Colonic mucosa (tissue), 4 donors: ENCODE measurements around the gene PHACTR3. TPM values are rescaled to one million over a fixed set of nuclear protein-coding genes. Genes with fewer than 3 reads are reported as not detected.

Experiments used
- DNase-seq: peaks from one replicate; pipeline ENCODE4 v3.0.0-alpha.2; 2020
- H3K27ac ChIP-seq: fragments of 200-600 bp; one replicate; pipeline ENCODE4 v1.8.0; 2021
- H3K27me3 ChIP-seq: fragments of 200-600 bp; one replicate; pipeline ENCODE4 v1.8.0; 2021
- H3K36me3 ChIP-seq: fragments of 200-600 bp; one replicate; pipeline ENCODE4 v1.8.0; 2021
- H3K4me1 ChIP-seq: fragments of 200-600 bp; one replicate; pipeline ENCODE4 v1.8.0; 2021; ENCODE audit warnings: mild to moderate bottlenecking
- H3K4me3 ChIP-seq: fragments of 200-600 bp; one replicate; pipeline ENCODE4 v1.8.0; 2021
- H3K9ac ChIP-seq, 2 donors: one replicate each; pipeline ENCODE4 v1.7.0; 2013; ENCODE audit warnings: control low read depth in 2 of 2, low read depth in 2 of 2, low read length in 2 of 2
- H3K9me3 ChIP-seq: fragments of 200-600 bp; one replicate; pipeline ENCODE4 v1.8.0; 2021
- intact Hi-C: fragments of 100-400 bp; cut with DNase I; formaldehyde crosslinking; loops from one replicate; pipeline ENCODE4 v1.14.1; 2022
- total RNA-seq, 2 donors: library from RNA; stranded (reverse); fragmentation: NEBNext Ultra II Directional in 1 of 2; extraction: Animal tissue kit (Norgen Biotek cat#: 25700) in 1 of 2; gene quantifications; one replicate each; pipeline ENCODE4 v1.2.1, GENCODE V29; 2021
- TF ChIP-seq, protein P1 (sequence below): fragments of 200-600 bp; IDR thresholded peaks from one replicate; pipeline ENCODE4 v1.8.0; 2022; ENCODE audit warnings: antibody characterized with exemption, mild to moderate bottlenecking
- donor health status: healthy.
- donor health status: DM: no; HTN: no; CAD: no.
- donor health status: DM: no; HTN: no; CAD: no.

Gene PHACTR3
- total RNA-seq, 2 donors from 2014 or later: 0.44 to 0.53 TPM

DNA sequence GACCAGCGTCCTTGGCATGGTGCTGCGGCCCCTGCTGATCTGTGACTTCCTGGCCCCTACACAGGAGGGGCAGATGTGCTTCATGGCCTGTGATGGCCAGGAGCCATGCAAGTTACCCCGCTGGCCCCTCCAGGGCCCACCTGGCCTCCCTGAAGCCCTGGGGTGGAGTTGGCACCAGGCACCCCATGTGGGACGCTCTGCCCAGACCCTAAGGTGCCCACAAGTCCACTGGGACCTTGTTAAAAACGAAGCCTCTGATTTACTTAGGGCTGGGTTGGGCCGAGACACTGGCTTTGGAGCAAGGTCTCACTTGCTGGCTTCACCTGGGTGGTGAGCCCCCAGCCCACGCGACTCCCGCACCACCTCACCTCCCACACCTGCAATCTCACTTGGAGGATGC is 139.0 kb downstream of the PHACTR3 start:
- Histone ChIP-seq H3K27me3 (no peaks in the 10 kb centered on the region), H3K4me3 (no peak overlapping the region), H3K9ac (no peak overlapping the region), H3K27ac (no peak overlapping the region), H3K36me3 (no peaks in the 10 kb centered on the region), H3K4me1 (no peaks in the 10 kb centered on the region), H3K9me3 (no peaks in the 10 kb centered on the region)
- TF ChIP-seq, protein P1, sequence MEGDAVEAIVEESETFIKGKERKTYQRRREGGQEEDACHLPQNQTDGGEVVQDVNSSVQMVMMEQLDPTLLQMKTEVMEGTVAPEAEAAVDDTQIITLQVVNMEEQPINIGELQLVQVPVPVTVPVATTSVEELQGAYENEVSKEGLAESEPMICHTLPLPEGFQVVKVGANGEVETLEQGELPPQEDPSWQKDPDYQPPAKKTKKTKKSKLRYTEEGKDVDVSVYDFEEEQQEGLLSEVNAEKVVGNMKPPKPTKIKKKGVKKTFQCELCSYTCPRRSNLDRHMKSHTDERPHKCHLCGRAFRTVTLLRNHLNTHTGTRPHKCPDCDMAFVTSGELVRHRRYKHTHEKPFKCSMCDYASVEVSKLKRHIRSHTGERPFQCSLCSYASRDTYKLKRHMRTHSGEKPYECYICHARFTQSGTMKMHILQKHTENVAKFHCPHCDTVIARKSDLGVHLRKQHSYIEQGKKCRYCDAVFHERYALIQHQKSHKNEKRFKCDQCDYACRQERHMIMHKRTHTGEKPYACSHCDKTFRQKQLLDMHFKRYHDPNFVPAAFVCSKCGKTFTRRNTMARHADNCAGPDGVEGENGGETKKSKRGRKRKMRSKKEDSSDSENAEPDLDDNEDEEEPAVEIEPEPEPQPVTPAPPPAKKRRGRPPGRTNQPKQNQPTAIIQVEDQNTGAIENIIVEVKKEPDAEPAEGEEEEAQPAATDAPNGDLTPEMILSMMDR: no peak
- intact Hi-C loops: no loop called here
- no peak for DNase-seq

DNA sequence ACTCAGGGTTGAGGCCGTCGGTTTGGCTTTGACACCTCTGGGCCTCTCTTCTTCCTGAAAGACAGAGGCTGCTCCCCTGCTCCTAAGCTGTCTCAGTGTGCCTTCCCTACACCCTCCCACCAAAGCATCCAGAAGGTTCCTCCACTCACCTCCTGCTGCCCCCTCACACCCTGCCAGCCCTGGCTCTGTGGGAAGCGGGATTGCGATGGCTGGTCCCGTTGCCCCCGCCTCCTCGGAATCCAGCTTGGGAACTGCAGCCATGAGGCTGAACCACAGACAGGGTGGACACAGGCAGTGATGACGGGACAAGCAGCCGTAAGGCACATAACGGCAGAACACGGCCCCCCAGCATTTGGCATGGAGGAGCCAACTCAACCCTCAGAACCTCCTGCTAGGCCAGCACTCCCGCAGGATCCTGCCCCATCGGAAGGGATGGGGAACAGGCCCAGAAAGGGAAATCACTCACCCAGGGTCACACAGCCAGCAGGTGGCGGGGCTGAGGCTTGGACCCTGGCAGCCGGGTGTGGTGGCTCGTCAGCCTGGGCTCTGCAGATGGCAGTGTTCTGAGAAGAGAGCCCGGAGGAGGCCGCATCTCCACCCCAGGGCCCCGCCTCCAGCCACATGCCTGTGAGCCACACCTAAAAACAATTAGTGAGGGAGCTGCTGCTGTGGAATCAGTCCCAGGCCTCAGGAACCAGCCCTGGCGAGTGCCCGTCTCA is 139.6 kb downstream of the PHACTR3 start:
- H3K9ac ChIP-seq: no peak overlapping the region
- no peak overlapping the region for H3K4me3 ChIP-seq
- no peaks in the 10 kb centered on the region for H3K36me3 ChIP-seq
- TF ChIP-seq, protein P1: no peak
- intact Hi-C loops: no loop called here
- no peaks in the 10 kb centered on the region for H3K4me1 ChIP-seq
- peak; percentile 26 for DNase-seq
- H3K27ac ChIP-seq: no peak overlapping the region
- no peaks in the 10 kb centered on the region for H3K9me3 ChIP-seq
- H3K27me3 ChIP-seq: no peaks in the 10 kb centered on the region

DNA sequence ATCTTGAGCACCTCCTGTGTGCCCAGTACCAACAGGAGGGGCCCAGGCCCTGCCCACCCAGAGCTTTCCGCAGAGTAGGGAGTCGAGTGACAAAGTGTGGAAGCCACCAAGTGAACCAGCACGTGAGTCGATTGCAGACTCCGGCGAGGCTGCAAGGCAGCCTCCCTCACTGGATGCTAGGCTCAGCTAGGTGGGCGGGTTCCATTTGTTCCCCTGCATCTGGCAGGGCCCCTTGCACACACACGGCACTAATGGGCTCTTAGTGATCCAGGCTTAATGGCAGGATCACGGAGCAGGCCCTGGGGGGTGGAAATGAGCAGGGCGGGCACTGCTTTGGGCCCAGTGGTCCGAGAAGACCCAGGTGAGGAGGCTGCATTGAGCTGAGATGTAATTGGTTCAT is 140.4 kb downstream of the PHACTR3 start:
- intact Hi-C loops: no loop called here
- no peaks in the 10 kb centered on the region for H3K9me3 ChIP-seq
- no peak overlapping the region for H3K4me3 ChIP-seq
- H3K27me3 ChIP-seq: no peaks in the 10 kb centered on the region
- no peaks in the 10 kb centered on the region for H3K36me3 ChIP-seq
- no peaks in the 10 kb centered on the region for H3K4me1 ChIP-seq
- no peak overlapping the region for H3K9ac ChIP-seq
- DNase-seq: no peak
- TF ChIP-seq, protein P1: no peak
- no peak overlapping the region for H3K27ac ChIP-seq

DNA sequence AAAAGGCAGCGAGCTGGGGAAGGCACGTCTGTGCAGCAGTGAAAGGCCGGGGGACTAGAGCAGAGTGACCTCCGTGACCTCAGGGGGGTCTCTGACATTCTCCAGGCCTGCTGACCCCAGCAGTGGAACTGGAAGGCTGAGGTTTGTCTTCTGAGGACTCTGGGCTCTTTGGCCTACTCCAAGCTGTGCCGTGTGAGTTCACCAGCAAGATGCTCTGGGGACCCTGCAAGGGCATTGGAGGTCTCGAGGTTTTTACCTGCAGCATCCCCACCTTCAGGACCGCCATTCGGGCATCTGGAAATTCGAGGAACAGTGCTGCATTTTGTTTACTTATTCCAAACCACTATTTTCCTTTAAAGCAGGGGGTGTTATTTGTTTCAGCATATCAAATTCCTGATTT is 140.9 kb downstream of the PHACTR3 start:
- TF ChIP-seq, protein P1: no peak
- H3K4me3 ChIP-seq: no peak overlapping the region
- no peak overlapping the region for H3K9ac ChIP-seq
- no peaks in the 10 kb centered on the region for H3K36me3 ChIP-seq
- no peaks in the 10 kb centered on the region for H3K4me1 ChIP-seq
- no peak for DNase-seq
- no peaks in the 10 kb centered on the region for H3K27me3 ChIP-seq
- intact Hi-C loops: no loop called here
- no peaks in the 10 kb centered on the region for H3K9me3 ChIP-seq
- H3K27ac ChIP-seq: no peak overlapping the region

DNA sequence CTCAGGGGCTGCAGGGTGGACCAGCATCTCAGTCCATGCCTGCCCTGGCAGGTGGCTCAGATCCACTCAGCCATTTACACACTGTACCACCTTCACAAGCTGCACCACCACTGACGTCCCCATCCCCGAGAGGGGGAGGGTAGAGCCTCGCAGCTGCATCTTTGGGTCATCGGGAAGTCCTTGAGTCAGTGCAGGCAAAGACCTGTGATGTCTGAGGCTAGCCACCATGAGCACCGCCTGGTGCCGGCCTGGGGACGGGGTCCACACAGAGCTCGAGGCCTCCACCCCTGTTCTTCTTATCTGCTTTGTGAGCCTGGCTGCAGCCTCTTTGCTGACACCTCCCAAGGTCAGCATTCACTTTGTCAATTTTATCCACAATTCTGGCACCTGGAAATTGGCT is 141.4 kb downstream of the PHACTR3 start:
- no peak for DNase-seq
- H3K27ac ChIP-seq: no peak overlapping the region
- no peaks in the 10 kb centered on the region for H3K4me1 ChIP-seq
- H3K4me3 ChIP-seq: no peak overlapping the region
- no peaks in the 10 kb centered on the region for H3K9me3 ChIP-seq
- no peak overlapping the region for H3K9ac ChIP-seq
- no peaks in the 10 kb centered on the region for H3K27me3 ChIP-seq
- no peaks in the 10 kb centered on the region for H3K36me3 ChIP-seq
- intact Hi-C loops: no loop called here
- TF ChIP-seq, protein P1: no peak
